Smooth muscle cell (in vitro differentiated cells): ENCODE results near the gene ALK. TPM values are rescaled to one million over a fixed set of nuclear protein-coding genes. Genes with fewer than 3 reads are reported as not detected.

Source experiments
- DNase-seq: peaks from one replicate; lab custom pipeline; 2025; ENCODE audit not compliant: unreplicated experiment; lab: John Stamatoyannopoulos, UW
- H2AFZ ChIP-seq: fragments of 200-600 bp; sonication (generic); 2 replicates; pipeline ENCODE4 v1.6.0; 2016; ENCODE audit warnings: antibody characterized with exemption, low read depth, mild to moderate bottlenecking
- H3F3A ChIP-seq: fragments of 200-600 bp; sonication (generic); 2 replicates; pipeline ENCODE4 v1.6.0; 2017; ENCODE audit warnings: antibody characterized with exemption, low read depth
- H3K27ac ChIP-seq: fragments of 200-600 bp; sonication (generic); 2 replicates; pipeline ENCODE4 v1.5.1; 2016; ENCODE audit warnings: low read depth, mild to moderate bottlenecking
- H3K27me3 ChIP-seq: fragments of 200-600 bp; sonication (generic); 2 replicates; pipeline ENCODE4 v1.6.1; 2016; ENCODE audit warnings: low read depth, mild to moderate bottlenecking
- H3K36me3 ChIP-seq: fragments of 200-600 bp; sonication (generic); 2 replicates; pipeline ENCODE4 v1.5.1; 2016; ENCODE audit warnings: low read depth
- H3K4me1 ChIP-seq: fragments of 200-600 bp; sonication (generic); 2 replicates; pipeline ENCODE4 v1.5.1; 2016; ENCODE audit warnings: low read depth
- H3K4me2 ChIP-seq: fragments of 200-600 bp; sonication (generic); 2 replicates; pipeline ENCODE4 v1.6.0; 2016; ENCODE audit warnings: mild to moderate bottlenecking
- H3K4me3 ChIP-seq: fragments of 200-600 bp; sonication (generic); 2 replicates; pipeline ENCODE4 v1.5.1; 2016; ENCODE audit warnings: mild to moderate bottlenecking
- H3K79me2 ChIP-seq: fragments of 200-600 bp; sonication (generic); 2 replicates; pipeline ENCODE4 v1.6.0; 2016; ENCODE audit warnings: low read depth, mild to moderate bottlenecking
- H3K9ac ChIP-seq: fragments of 200-600 bp; sonication (generic); 2 replicates; pipeline ENCODE4 v1.6.0; 2016; ENCODE audit warnings: low read depth
- H3K9me3 ChIP-seq: fragments of 200-600 bp; sonication (generic); replicated peaks from 2 replicates; pipeline ENCODE4 v1.5.1; 2016; ENCODE audit warnings: low read depth
- H4K20me1 ChIP-seq: fragments of 200-600 bp; sonication (generic); 2 replicates; pipeline ENCODE4 v1.6.0; 2016; ENCODE audit warnings: low read depth
- WGBS: methylation state at CpG from one replicate; pipeline ENCODE4 v1.1.7; 2016; ENCODE audit warnings: low lambda C conversion rate; 5-methylcytosine and 5-hydroxymethylcytosine counted together
- polyA plus RNA-seq: library from polyadenylated mRNA; unstranded; fragments of >200 nt; fragmentation: Nextera tagmentation; extraction: Ambion mirVana; gene quantifications from 2 replicates; pipeline ENCODE4 v1.2.1, GENCODE V29; 2016
- total RNA-seq: library from RNA; depleted of rRNA; stranded (reverse); fragments of >200 nt; gene quantifications from 2 replicates; pipeline ENCODE4 v1.2.3, GENCODE V29; 2014
- TF ChIP-seq, protein P1 (sequence below): fragments of 200-600 bp; sonication (generic); IDR thresholded peaks from 2 replicates; pipeline ENCODE4 v1.5.1; 2017; ENCODE audit warnings: borderline replicate concordance, mild to moderate bottlenecking, antibody characterized with exemption; ENCODE audit not compliant: insufficient read depth, poor library complexity, severe bottlenecking

Gene ALK
- total and polyA plus RNA-seq, 2 experiments from 2014 or later = 0.13 to 0.19 TPM

DNA sequence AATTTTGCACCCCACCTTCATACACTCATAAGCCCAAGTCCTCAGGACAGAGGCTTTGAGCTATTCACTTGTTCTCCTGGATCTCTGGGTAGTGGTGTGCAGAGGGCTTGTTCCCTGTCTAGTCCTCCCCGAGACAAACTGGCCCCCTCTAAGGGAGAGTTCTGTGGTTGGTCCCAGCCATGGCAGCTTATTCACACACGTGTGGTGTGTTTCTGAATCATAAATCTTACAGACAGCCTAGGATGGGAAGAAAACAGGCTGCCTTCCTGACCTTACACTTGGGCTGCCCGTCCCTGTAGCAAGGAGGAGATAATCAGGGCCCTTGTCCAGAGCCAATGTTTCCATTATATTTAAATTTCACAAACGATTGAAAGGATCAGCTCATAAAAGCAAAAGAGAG lies 551.2 kb downstream of the ALK start:
- Histone ChIP-seq H4K20me1 (no peaks in the 10 kb centered on the region), H2AFZ (no peak overlapping the region), H3F3A (no peaks in the 10 kb centered on the region), H3K27me3 (peaks cover 49% of the 10 kb centered on the region), H3K36me3 (no peaks in the 10 kb centered on the region), H3K4me2 (no peak overlapping the region), H3K79me2 (no peaks in the 10 kb centered on the region), H3K9ac (no peak overlapping the region), H3K27ac (no peak overlapping the region), H3K4me1 (peaks cover 16% of the 10 kb centered on the region), H3K9me3 (no peaks in the 10 kb centered on the region), H3K4me3 (no peak overlapping the region)
- no peak for DNase-seq
- TF ChIP-seq, protein P1, sequence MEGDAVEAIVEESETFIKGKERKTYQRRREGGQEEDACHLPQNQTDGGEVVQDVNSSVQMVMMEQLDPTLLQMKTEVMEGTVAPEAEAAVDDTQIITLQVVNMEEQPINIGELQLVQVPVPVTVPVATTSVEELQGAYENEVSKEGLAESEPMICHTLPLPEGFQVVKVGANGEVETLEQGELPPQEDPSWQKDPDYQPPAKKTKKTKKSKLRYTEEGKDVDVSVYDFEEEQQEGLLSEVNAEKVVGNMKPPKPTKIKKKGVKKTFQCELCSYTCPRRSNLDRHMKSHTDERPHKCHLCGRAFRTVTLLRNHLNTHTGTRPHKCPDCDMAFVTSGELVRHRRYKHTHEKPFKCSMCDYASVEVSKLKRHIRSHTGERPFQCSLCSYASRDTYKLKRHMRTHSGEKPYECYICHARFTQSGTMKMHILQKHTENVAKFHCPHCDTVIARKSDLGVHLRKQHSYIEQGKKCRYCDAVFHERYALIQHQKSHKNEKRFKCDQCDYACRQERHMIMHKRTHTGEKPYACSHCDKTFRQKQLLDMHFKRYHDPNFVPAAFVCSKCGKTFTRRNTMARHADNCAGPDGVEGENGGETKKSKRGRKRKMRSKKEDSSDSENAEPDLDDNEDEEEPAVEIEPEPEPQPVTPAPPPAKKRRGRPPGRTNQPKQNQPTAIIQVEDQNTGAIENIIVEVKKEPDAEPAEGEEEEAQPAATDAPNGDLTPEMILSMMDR = no peak
- WGBS = 74% methylated on average over 4 of the region's 4 CpGs

GRCh38 chr2:29368659-29369040 lies 552.7 kb downstream of the ALK start:
- Histone ChIP-seq H3K4me3 (no peak overlapping the region), H3K79me2 (no peaks in the 10 kb centered on the region), H3K9ac (no peak overlapping the region), H3K9me3 (no peaks in the 10 kb centered on the region), H3K4me2 (no peak overlapping the region), H3F3A (no peaks in the 10 kb centered on the region), H3K27me3 (peaks cover 64% of the 10 kb centered on the region), H4K20me1 (no peaks in the 10 kb centered on the region), H2AFZ (no peak overlapping the region), H3K4me1 (peaks cover 6% of the 10 kb centered on the region), H3K36me3 (no peaks in the 10 kb centered on the region), H3K27ac (no peak overlapping the region)
- 78% methylated on average over 3 of the region's 3 CpGs for WGBS
- TF ChIP-seq, protein P1 = no peak
- no peak for DNase-seq

DNA sequence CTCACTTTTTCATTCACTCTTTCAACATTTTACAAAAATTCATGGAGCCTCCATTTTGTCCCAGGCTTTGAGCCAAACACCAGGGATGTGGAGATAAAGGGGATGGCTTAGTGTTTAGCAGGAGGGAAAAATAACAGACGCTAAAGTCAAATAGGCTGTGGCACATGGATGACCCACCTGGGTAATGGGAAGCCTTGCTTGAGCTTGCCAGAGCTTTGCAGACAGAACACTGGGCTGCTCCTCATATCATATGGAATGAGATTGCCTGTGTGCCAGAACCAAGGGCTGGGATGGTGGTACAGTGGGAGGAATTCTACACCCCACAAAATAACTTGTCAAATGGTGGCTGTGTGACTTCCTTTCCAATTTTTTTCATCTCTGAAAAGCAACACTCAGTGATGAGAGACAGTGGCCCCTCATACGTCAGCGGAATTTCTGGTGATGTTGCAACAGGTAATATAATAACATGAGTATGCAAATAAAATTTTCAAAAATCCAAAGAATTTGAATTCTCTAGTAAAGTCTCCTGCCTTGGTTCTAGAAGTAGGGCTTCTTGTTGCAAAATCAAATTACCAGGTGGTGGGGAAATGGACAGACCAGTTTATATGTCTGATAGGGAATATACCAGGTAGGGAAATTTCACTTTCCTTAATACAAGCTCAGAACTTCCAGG lies 553.3 kb downstream of the ALK start:
- Histone ChIP-seq H3K4me3 (no peak overlapping the region), H3K9ac (no peak overlapping the region), H3K79me2 (no peaks in the 10 kb centered on the region), H3K27me3 (peaks cover 68% of the 10 kb centered on the region), H3F3A (no peaks in the 10 kb centered on the region), H3K36me3 (no peaks in the 10 kb centered on the region), H3K4me1 (peaks cover 1% of the 10 kb centered on the region), H3K4me2 (no peak overlapping the region), H2AFZ (no peak overlapping the region), H3K9me3 (no peaks in the 10 kb centered on the region), H3K27ac (no peak overlapping the region), H4K20me1 (no peaks in the 10 kb centered on the region)
- TF ChIP-seq, protein P1 = no peak
- WGBS = 97% methylated on average over 3 of the region's 3 CpGs
- no peak for DNase-seq

DNA sequence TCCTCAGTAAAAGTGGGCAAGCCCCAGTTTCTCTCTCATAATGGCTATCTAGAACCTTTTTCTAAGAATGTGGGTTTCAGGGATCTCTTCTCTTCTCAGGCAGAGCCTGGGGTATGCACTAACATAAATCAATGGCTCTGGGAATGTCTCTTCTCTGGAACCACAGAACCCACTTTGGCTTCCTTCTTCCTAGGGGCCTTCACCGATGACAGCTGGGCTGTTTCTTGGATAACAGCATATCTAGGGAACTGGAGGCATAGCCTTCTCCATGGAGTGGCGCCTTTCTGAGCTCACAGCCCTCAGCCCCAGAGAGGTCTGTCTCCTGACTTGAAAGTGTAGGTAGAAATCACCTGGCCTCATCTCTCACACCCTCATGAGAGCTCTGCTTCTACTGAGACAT lies 558.3 kb downstream of the ALK start:
- Histone ChIP-seq H3K4me1 (no peaks in the 10 kb centered on the region), H4K20me1 (no peaks in the 10 kb centered on the region), H3K79me2 (no peaks in the 10 kb centered on the region), H3F3A (no peaks in the 10 kb centered on the region), H3K4me2 (no peak overlapping the region), H2AFZ (no peak overlapping the region), H3K36me3 (no peaks in the 10 kb centered on the region), H3K27me3 (peaks cover 54% of the 10 kb centered on the region), H3K27ac (no peak overlapping the region), H3K9ac (no peak overlapping the region), H3K9me3 (no peaks in the 10 kb centered on the region), H3K4me3 (no peak overlapping the region)
- 96% methylated on average over 2 of the region's 2 CpGs for WGBS
- no peak for DNase-seq
- TF ChIP-seq, protein P1 = no peak
